ENCODE data around the gene ARHGEF1.
A peak's percentile ranks its signal among the peaks of the same experiment; 100 is the strongest.

Gene ARHGEF1

GRCh38 chr19:41882568-41883462, at the start of gene ARHGEF1:
Gene ARHGEF1, plus strand, starts transcription at chr19:41883184. Its CDS starts 4,899 bp downstream, at chr19:41888083.
- Histone ChIP-seq H3K9ac (ENCODE audit: low read depth in 1 of 2, low read length in 2 of 2) (peak within 1 kb of the TSS; percentile 92 to 94), H3K27me3 (ENCODE audit: control insufficient read depth in 2 of 2, insufficient read depth in 2 of 2, low read length in 2 of 2) (no peaks in the 10 kb centered on the region), H3K4me1 (ENCODE audit: control insufficient read depth in 2 of 2, insufficient read depth in 2 of 2, low read length in 2 of 2) (peaks cover 28 to 39% of the 10 kb centered on the region in 2 donors), H3K27ac (ENCODE audit: low read depth in 2 of 2, low read length in 2 of 2) (peak within 1 kb of the TSS; percentile 81 to 87), H3K4me3 (ENCODE audit: low read length in 2 of 2) (peak within 1 kb of the TSS; percentile 93 to 97), H3K9me3 (ENCODE audit: control insufficient read depth in 2 of 2, low read length in 2 of 2) (no peaks in the 10 kb centered on the region), H3K36me3 (ENCODE audit: control insufficient read depth in 2 of 2, insufficient read depth in 2 of 2, low read length in 2 of 2) (no peaks in the 10 kb centered on the region)

GRCh38 chr19:41837981-41838708, 44.8 kb upstream of the ARHGEF1 start:
- Histone ChIP-seq H3K9me3 (ENCODE audit: control insufficient read depth in 2 of 2, low read length in 2 of 2) (no peaks in the 10 kb centered on the region), H3K27ac (ENCODE audit: low read depth in 2 of 2, low read length in 2 of 2) (no peak overlapping the region), H3K36me3 (ENCODE audit: control insufficient read depth in 2 of 2, insufficient read depth in 2 of 2, low read length in 2 of 2) (no peaks in the 10 kb centered on the region), H3K27me3 (ENCODE audit: control insufficient read depth in 2 of 2, insufficient read depth in 2 of 2, low read length in 2 of 2) (peaks cover 7 to 12% of the 10 kb centered on the region in 2 donors), H3K4me1 (ENCODE audit: control insufficient read depth in 2 of 2, insufficient read depth in 2 of 2, low read length in 2 of 2) (no peaks in the 10 kb centered on the region), H3K4me3 (ENCODE audit: low read length in 2 of 2) (no peak overlapping the region), H3K9ac (ENCODE audit: low read depth in 1 of 2, low read length in 2 of 2) (no peak overlapping the region)

- H3K36me3 ChIP-seq (ENCODE audit: control insufficient read depth in 2 of 2, insufficient read depth in 2 of 2, low read length in 2 of 2) = no peaks in the 10 kb centered on the region
- H3K4me1 ChIP-seq (ENCODE audit: control insufficient read depth in 2 of 2, insufficient read depth in 2 of 2, low read length in 2 of 2) = no peaks in the 10 kb centered on the region
- H3K27me3 ChIP-seq (ENCODE audit: control insufficient read depth in 2 of 2, insufficient read depth in 2 of 2, low read length in 2 of 2) = peaks cover 7 to 12% of the 10 kb centered on the region in 2 donors
- no peak overlapping the region for H3K4me3 ChIP-seq (ENCODE audit: low read length in 2 of 2)
- H3K27ac ChIP-seq (ENCODE audit: low read depth in 2 of 2, low read length in 2 of 2) = no peak overlapping the region
- H3K9ac ChIP-seq (ENCODE audit: low read depth in 1 of 2, low read length in 2 of 2) = no peak overlapping the region
- H3K9me3 ChIP-seq (ENCODE audit: control insufficient read depth in 2 of 2, low read length in 2 of 2) = no peaks in the 10 kb centered on the region
Observed at GRCh38 chr19:41839211-41839610, 43.8 kb upstream of the ARHGEF1 start.

GRCh38 chr19:41843371-41843770, 39.6 kb upstream of the ARHGEF1 start:
- Histone ChIP-seq H3K9ac (ENCODE audit: low read depth in 1 of 2, low read length in 2 of 2) (no peak overlapping the region), H3K4me3 (ENCODE audit: low read length in 2 of 2) (no peak overlapping the region), H3K9me3 (ENCODE audit: control insufficient read depth in 2 of 2, low read length in 2 of 2) (no peaks in the 10 kb centered on the region), H3K27ac (ENCODE audit: low read depth in 2 of 2, low read length in 2 of 2) (no peak overlapping the region), H3K27me3 (ENCODE audit: control insufficient read depth in 2 of 2, insufficient read depth in 2 of 2, low read length in 2 of 2) (peaks cover 0 to 5% of the 10 kb centered on the region in 2 donors), H3K4me1 (ENCODE audit: control insufficient read depth in 2 of 2, insufficient read depth in 2 of 2, low read length in 2 of 2) (no peaks in the 10 kb centered on the region), H3K36me3 (ENCODE audit: control insufficient read depth in 2 of 2, insufficient read depth in 2 of 2, low read length in 2 of 2) (no peaks in the 10 kb centered on the region)

GRCh38 chr19:41844601-41845000, 38.4 kb upstream of the ARHGEF1 start, which contains the start of gene LYPD4:
Gene LYPD4, minus strand, starts transcription at chr19:41844683. Its CDS starts 5,398 bp downstream, at chr19:41839285.
- Histone ChIP-seq H3K27me3 (ENCODE audit: control insufficient read depth in 2 of 2, insufficient read depth in 2 of 2, low read length in 2 of 2) (peaks cover 0 to 5% of the 10 kb centered on the region in 2 donors), H3K27ac (ENCODE audit: low read depth in 2 of 2, low read length in 2 of 2) (no peak within 1 kb of the TSS), H3K9me3 (ENCODE audit: control insufficient read depth in 2 of 2, low read length in 2 of 2) (no peaks in the 10 kb centered on the region), H3K4me1 (ENCODE audit: control insufficient read depth in 2 of 2, insufficient read depth in 2 of 2, low read length in 2 of 2) (no peaks in the 10 kb centered on the region), H3K9ac (ENCODE audit: low read depth in 1 of 2, low read length in 2 of 2) (no peak within 1 kb of the TSS), H3K4me3 (ENCODE audit: low read length in 2 of 2) (no peak within 1 kb of the TSS), H3K36me3 (ENCODE audit: control insufficient read depth in 2 of 2, insufficient read depth in 2 of 2, low read length in 2 of 2) (no peaks in the 10 kb centered on the region)

GRCh38 chr19:41845001-41845050, 38.2 kb upstream of the ARHGEF1 start, which contains the start of gene DMRTC2:
Gene DMRTC2, plus strand, starts transcription at chr19:41845042. Its CDS starts 2,387 bp downstream, at chr19:41847429.
- Histone ChIP-seq H3K4me1 (ENCODE audit: control insufficient read depth in 2 of 2, insufficient read depth in 2 of 2, low read length in 2 of 2) (no peaks in the 10 kb centered on the region), H3K27ac (ENCODE audit: low read depth in 2 of 2, low read length in 2 of 2) (no peak within 1 kb of the TSS), H3K36me3 (ENCODE audit: control insufficient read depth in 2 of 2, insufficient read depth in 2 of 2, low read length in 2 of 2) (no peaks in the 10 kb centered on the region), H3K9ac (ENCODE audit: low read depth in 1 of 2, low read length in 2 of 2) (no peak within 1 kb of the TSS), H3K9me3 (ENCODE audit: control insufficient read depth in 2 of 2, low read length in 2 of 2) (no peaks in the 10 kb centered on the region), H3K4me3 (ENCODE audit: low read length in 2 of 2) (no peak within 1 kb of the TSS), H3K27me3 (ENCODE audit: control insufficient read depth in 2 of 2, insufficient read depth in 2 of 2, low read length in 2 of 2) (peaks cover 0 to 5% of the 10 kb centered on the region in 2 donors)

- Histone ChIP-seq H3K36me3 (ENCODE audit: control insufficient read depth in 2 of 2, insufficient read depth in 2 of 2, low read length in 2 of 2) (no peaks in the 10 kb centered on the region), H3K27ac (ENCODE audit: low read depth in 2 of 2, low read length in 2 of 2) (no peak overlapping the region), H3K4me1 (ENCODE audit: control insufficient read depth in 2 of 2, insufficient read depth in 2 of 2, low read length in 2 of 2) (no peaks in the 10 kb centered on the region), H3K4me3 (ENCODE audit: low read length in 2 of 2) (no peak overlapping the region), H3K9ac (ENCODE audit: low read depth in 1 of 2, low read length in 2 of 2) (no peak overlapping the region), H3K27me3 (ENCODE audit: control insufficient read depth in 2 of 2, insufficient read depth in 2 of 2, low read length in 2 of 2) (peaks cover 0 to 5% of the 10 kb centered on the region in 2 donors), H3K9me3 (ENCODE audit: control insufficient read depth in 2 of 2, low read length in 2 of 2) (no peaks in the 10 kb centered on the region)
Observed at GRCh38 chr19:41845051-41845590, 37.9 kb upstream of the ARHGEF1 start.

GRCh38 chr19:41847351-41848105, 35.5 kb upstream of the ARHGEF1 start:
- H3K4me3 ChIP-seq (ENCODE audit: low read length in 2 of 2) = no peak overlapping the region
- H3K27me3 ChIP-seq (ENCODE audit: control insufficient read depth in 2 of 2, insufficient read depth in 2 of 2, low read length in 2 of 2) = peaks cover 0 to 6% of the 10 kb centered on the region in 2 donors
- no peak overlapping the region for H3K27ac ChIP-seq (ENCODE audit: low read depth in 2 of 2, low read length in 2 of 2)
- H3K9ac ChIP-seq (ENCODE audit: low read depth in 1 of 2, low read length in 2 of 2) = no peak overlapping the region
- H3K36me3 ChIP-seq (ENCODE audit: control insufficient read depth in 2 of 2, insufficient read depth in 2 of 2, low read length in 2 of 2) = no peaks in the 10 kb centered on the region
- H3K9me3 ChIP-seq (ENCODE audit: control insufficient read depth in 2 of 2, low read length in 2 of 2) = no peaks in the 10 kb centered on the region
- H3K4me1 ChIP-seq (ENCODE audit: control insufficient read depth in 2 of 2, insufficient read depth in 2 of 2, low read length in 2 of 2) = no peaks in the 10 kb centered on the region

- Histone ChIP-seq H3K27ac (ENCODE audit: low read depth in 2 of 2, low read length in 2 of 2) (no peak overlapping the region), H3K4me3 (ENCODE audit: low read length in 2 of 2) (no peak overlapping the region), H3K27me3 (ENCODE audit: control insufficient read depth in 2 of 2, insufficient read depth in 2 of 2, low read length in 2 of 2) (peaks cover 0 to 8% of the 10 kb centered on the region in 2 donors), H3K9me3 (ENCODE audit: control insufficient read depth in 2 of 2, low read length in 2 of 2) (no peaks in the 10 kb centered on the region), H3K4me1 (ENCODE audit: control insufficient read depth in 2 of 2, insufficient read depth in 2 of 2, low read length in 2 of 2) (no peaks in the 10 kb centered on the region), H3K9ac (ENCODE audit: low read depth in 1 of 2, low read length in 2 of 2) (no peak overlapping the region), H3K36me3 (ENCODE audit: control insufficient read depth in 2 of 2, insufficient read depth in 2 of 2, low read length in 2 of 2) (no peaks in the 10 kb centered on the region)
Observed at GRCh38 chr19:41848666-41849065, 34.3 kb upstream of the ARHGEF1 start.

- peaks cover 0 to 8% of the 10 kb centered on the region in 2 donors for H3K27me3 ChIP-seq (ENCODE audit: control insufficient read depth in 2 of 2, insufficient read depth in 2 of 2, low read length in 2 of 2)
Observed at GRCh38 chr19:41849067-41849466, 33.9 kb upstream of the ARHGEF1 start.

More at GRCh38 chr19:41849067-41849466, 33.9 kb upstream of the ARHGEF1 start:
- Histone ChIP-seq H3K9me3 (ENCODE audit: control insufficient read depth in 2 of 2, low read length in 2 of 2) (no peaks in the 10 kb centered on the region), H3K9ac (ENCODE audit: low read depth in 1 of 2, low read length in 2 of 2) (no peak overlapping the region), H3K4me1 (ENCODE audit: control insufficient read depth in 2 of 2, insufficient read depth in 2 of 2, low read length in 2 of 2) (no peaks in the 10 kb centered on the region), H3K36me3 (ENCODE audit: control insufficient read depth in 2 of 2, insufficient read depth in 2 of 2, low read length in 2 of 2) (no peaks in the 10 kb centered on the region), H3K27ac (ENCODE audit: low read depth in 2 of 2, low read length in 2 of 2) (no peak overlapping the region), H3K4me3 (ENCODE audit: low read length in 2 of 2) (no peak overlapping the region)

All from mucosa of rectum (tissue), 2 donors.